ENCODE measurements around the gene SMARCAL1.

DNA sequence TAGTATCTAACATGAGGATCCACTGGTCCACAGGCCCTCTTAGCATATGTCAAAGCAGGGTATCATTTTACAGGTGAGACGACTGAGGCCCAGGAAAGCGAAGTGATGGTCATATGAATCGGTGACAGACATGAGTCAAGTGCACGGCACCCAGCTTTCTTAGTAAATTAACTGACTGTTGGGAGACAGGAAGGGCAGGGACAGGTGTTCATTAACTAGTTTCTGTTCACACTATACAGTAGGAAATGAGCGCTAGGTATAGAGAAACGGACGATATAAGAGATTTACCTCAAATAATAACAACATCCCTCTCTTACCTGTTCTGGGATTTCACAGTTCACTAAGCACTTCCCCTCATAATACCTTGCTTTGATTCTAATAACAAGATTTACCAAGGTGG lies 1.7 kb upstream of the SMARCAL1 start:
- TF ChIP-seq, protein P1, sequence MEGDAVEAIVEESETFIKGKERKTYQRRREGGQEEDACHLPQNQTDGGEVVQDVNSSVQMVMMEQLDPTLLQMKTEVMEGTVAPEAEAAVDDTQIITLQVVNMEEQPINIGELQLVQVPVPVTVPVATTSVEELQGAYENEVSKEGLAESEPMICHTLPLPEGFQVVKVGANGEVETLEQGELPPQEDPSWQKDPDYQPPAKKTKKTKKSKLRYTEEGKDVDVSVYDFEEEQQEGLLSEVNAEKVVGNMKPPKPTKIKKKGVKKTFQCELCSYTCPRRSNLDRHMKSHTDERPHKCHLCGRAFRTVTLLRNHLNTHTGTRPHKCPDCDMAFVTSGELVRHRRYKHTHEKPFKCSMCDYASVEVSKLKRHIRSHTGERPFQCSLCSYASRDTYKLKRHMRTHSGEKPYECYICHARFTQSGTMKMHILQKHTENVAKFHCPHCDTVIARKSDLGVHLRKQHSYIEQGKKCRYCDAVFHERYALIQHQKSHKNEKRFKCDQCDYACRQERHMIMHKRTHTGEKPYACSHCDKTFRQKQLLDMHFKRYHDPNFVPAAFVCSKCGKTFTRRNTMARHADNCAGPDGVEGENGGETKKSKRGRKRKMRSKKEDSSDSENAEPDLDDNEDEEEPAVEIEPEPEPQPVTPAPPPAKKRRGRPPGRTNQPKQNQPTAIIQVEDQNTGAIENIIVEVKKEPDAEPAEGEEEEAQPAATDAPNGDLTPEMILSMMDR (IDR thresholded peaks at IDR 0.05), result no peak
- TF ChIP-seq EZH2 (IDR thresholded peaks at IDR 0.05; ENCODE audit: borderline replicate concordance, insufficient read depth, low read depth, low read length, poor library complexity, severe bottlenecking), result no peak

Measured in B cell (primary cell).